Natural killer cell (primary cell): ENCODE results near the gene PRCD. TPM values are rescaled to one million over a fixed set of nuclear protein-coding genes. Genes with fewer than 3 reads are reported as not detected.

Source experiments
- ATAC-seq, 3 donors: fragments of 150-1000 bp in 2 of 3; fragments of 200-7000 bp in 1 of 3; cut with Tn5 transposase; 1 replicate in 1 of 3; 2 replicates in 2 of 3; pipeline ENCODE4 v1.10.0; 2021; ENCODE audit warnings: mild to moderate bottlenecking in 2 of 3, moderate library complexity in 2 of 3
- DNase-seq, 2 donors: peaks; one replicate each; pipeline versions ENCODE4 v3.0.0 to v3.0.0-alpha.2; 2013 to 2021; ENCODE audit warnings: mixed read lengths in 1 of 2
- H3K27ac ChIP-seq: one replicate; pipeline ENCODE4 v1.5.1; 2013; ENCODE audit warnings: mild to moderate bottlenecking, low read length
- H3K27me3 ChIP-seq: one replicate; pipeline ENCODE4 v1.6.1; 2013; ENCODE audit warnings: low read length; ENCODE audit not compliant: control insufficient read depth, insufficient read depth
- H3K36me3 ChIP-seq: one replicate; pipeline ENCODE4 v1.6.1; 2013; ENCODE audit warnings: low read length; ENCODE audit not compliant: control insufficient read depth, insufficient read depth
- H3K4me1 ChIP-seq: one replicate; pipeline ENCODE4 v1.6.1; 2013; ENCODE audit warnings: low read length; ENCODE audit not compliant: control insufficient read depth, insufficient read depth
- H3K4me3 ChIP-seq: one replicate; pipeline ENCODE4 v1.5.1; 2013; ENCODE audit warnings: low read length
- H3K9me3 ChIP-seq: one replicate; pipeline ENCODE4 v1.6.1; 2013; ENCODE audit warnings: low read length; ENCODE audit not compliant: control insufficient read depth, insufficient read depth
- H3K27ac Mint-ChIP-seq, 2 donors: one replicate each; pipeline ENCODE4 v1.8.0; 2022; ENCODE audit warnings: mild to moderate bottlenecking in 2 of 2, mixed read lengths in 2 of 2, moderate library complexity in 1 of 2
- H3K27me3 Mint-ChIP-seq, 2 donors: one replicate each; pipeline ENCODE4 v1.8.0; 2022; ENCODE audit warnings: low read depth in 2 of 2, mixed read lengths in 2 of 2
- H3K36me3 Mint-ChIP-seq: one replicate; pipeline ENCODE4 v1.8.0; 2022; ENCODE audit warnings: mixed read lengths
- H3K4me1 Mint-ChIP-seq, 2 donors: one replicate each; pipeline ENCODE4 v1.8.0; 2022; ENCODE audit warnings: mixed read lengths in 2 of 2
- H3K4me3 Mint-ChIP-seq: one replicate; pipeline ENCODE4 v1.8.0; 2022; ENCODE audit warnings: mild to moderate bottlenecking, moderate library complexity, mixed read lengths
- H3K9me3 Mint-ChIP-seq, 2 donors: one replicate each; pipeline ENCODE4 v1.8.0; 2022; ENCODE audit warnings: mixed read lengths in 2 of 2
- WGBS: methylation state at CpG from one replicate; pipeline ENCODE4 v1.1.7; 2013; ENCODE audit warnings: missing lambda C conversion rate; ENCODE audit not compliant: insufficient coverage; 5-methylcytosine and 5-hydroxymethylcytosine counted together
- intact Hi-C: fragments of 100-400 bp; cut with micrococcal nuclease; formaldehyde crosslinking; loops from one replicate; pipeline ENCODE4 v1.14.2; 2022
- total RNA-seq, 4 donors: library from RNA; stranded (reverse); fragments of 120-200 nt in 1 of 4; gene quantifications; one replicate each; pipeline versions ENCODE4 v1.2.3 to v1.2.4, GENCODE V29; 2013 to 2022
- TF ChIP-seq, protein P1 (sequence below): fragments of 200-600 bp; IDR thresholded peaks from one replicate; pipeline ENCODE4 v1.8.0; 2022; ENCODE audit warnings: antibody characterized with exemption

Gene PRCD
- total RNA-seq, 3 donors from 2014 or later (not counting 1 experiment from before 2014, with no cell fraction given) = 0.77 to 1.1 (median 0.82) TPM

DNA sequence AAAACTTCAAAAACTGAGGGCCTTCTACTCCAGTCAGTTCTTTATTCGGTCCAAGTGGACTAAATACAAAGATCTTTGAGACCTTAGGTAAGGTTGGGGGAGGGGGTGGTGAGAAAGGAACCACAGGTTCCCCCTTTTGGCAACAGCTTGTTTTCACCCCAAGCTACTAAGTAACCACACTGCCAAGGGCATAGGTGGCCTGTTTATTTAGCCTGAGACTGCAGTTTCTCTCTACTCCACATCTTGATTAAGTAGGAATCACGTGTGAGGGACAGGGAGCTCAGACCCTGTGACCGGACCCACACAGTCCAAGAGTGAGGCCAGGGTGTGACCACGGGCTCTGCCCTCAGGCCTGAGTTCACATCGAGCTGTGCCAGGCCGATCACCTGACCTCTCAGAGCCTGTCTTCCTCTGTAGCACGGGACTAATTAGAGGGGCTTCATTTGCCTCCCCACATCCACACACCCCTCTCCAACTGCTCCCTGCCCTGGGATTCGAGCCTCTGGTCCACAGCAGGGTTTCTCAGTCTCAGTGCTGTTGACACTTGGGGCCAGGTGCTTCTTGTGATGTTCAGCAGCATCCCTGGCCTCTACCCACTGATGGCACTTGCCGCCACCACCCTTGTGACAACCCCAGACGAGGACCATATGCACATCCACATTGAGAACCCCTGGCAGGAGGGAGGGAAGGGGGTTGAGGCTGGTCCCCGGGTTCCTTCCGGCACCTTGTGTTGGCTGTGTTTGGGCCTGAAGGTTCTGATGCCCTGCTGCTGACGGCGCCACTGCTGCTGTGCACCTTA, 28.0 kb downstream of the PRCD start:
- Mint-ChIP-seq H3K9me3 (no peaks in the 10 kb centered on the region), H3K36me3 (no peaks in the 10 kb centered on the region), H3K4me3 (no peak overlapping the region), H3K4me1 (peaks cover 18% of the 10 kb centered on the region in 2 donors), H3K27me3 (peaks cover 0 to 5% of the 10 kb centered on the region in 2 donors), H3K27ac (peak overlapping the region in 1 of 2 donors; percentile 51)
- intact Hi-C loops = no loop called here
- TF ChIP-seq, protein P1, sequence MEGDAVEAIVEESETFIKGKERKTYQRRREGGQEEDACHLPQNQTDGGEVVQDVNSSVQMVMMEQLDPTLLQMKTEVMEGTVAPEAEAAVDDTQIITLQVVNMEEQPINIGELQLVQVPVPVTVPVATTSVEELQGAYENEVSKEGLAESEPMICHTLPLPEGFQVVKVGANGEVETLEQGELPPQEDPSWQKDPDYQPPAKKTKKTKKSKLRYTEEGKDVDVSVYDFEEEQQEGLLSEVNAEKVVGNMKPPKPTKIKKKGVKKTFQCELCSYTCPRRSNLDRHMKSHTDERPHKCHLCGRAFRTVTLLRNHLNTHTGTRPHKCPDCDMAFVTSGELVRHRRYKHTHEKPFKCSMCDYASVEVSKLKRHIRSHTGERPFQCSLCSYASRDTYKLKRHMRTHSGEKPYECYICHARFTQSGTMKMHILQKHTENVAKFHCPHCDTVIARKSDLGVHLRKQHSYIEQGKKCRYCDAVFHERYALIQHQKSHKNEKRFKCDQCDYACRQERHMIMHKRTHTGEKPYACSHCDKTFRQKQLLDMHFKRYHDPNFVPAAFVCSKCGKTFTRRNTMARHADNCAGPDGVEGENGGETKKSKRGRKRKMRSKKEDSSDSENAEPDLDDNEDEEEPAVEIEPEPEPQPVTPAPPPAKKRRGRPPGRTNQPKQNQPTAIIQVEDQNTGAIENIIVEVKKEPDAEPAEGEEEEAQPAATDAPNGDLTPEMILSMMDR = no peak
- no peaks in the 10 kb centered on the region for H3K27me3 ChIP-seq
- H3K9me3 ChIP-seq = no peaks in the 10 kb centered on the region
- H3K4me1 ChIP-seq = peaks cover 22% of the 10 kb centered on the region
- H3K36me3 ChIP-seq = peaks cover 26% of the 10 kb centered on the region
- no peak overlapping the region for H3K27ac ChIP-seq
- ATAC-seq (peak; percentile 24 to 80 (median 55)), DNase-seq (peak in 1 of 2 donors; percentile 57)
- 47% methylated on average over 13 of the region's 14 CpGs for WGBS
- no peak overlapping the region for H3K4me3 ChIP-seq

DNA sequence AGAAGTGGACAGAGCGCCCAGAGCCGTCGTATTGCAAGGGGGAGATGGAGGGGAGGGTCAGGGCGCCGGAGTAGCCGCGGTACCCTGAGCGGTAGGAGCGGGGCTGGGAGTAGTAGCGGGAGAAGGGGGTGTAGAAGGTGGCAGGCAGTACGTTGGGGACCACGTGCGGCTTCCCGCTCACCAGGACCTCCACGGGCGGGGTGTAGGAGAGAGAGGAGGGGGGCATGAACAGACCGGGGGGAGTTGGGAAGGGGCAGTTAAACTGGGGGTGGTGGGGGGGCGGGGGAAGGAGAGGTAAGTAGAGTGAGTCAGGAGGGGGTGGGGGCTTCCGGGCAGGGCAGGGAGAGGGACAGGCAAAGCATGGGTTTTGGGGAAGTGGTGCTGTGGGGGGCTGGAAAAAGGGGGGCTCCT, 29.0 kb downstream of the PRCD start:
- WGBS = 30% methylated on average over 19 of the region's 19 CpGs
- DNase-seq = no peak
- Histone ChIP-seq H3K4me3 (no peak overlapping the region), H3K36me3 (peaks cover 25% of the 10 kb centered on the region), H3K9me3 (no peaks in the 10 kb centered on the region), H3K27me3 (no peaks in the 10 kb centered on the region), H3K27ac (no peak overlapping the region), H3K4me1 (peaks cover 20% of the 10 kb centered on the region)
- Mint-ChIP-seq H3K9me3 (no peaks in the 10 kb centered on the region), H3K27ac (peak overlapping the region in 1 of 2 donors; percentile 51), H3K36me3 (no peaks in the 10 kb centered on the region), H3K27me3 (peaks cover 0 to 5% of the 10 kb centered on the region in 2 donors), H3K4me3 (no peak overlapping the region), H3K4me1 (peaks cover 18% of the 10 kb centered on the region in 2 donors)
- TF ChIP-seq, protein P1 = no peak
- ATAC-seq = no peak
- intact Hi-C loops = no loop called here

DNA sequence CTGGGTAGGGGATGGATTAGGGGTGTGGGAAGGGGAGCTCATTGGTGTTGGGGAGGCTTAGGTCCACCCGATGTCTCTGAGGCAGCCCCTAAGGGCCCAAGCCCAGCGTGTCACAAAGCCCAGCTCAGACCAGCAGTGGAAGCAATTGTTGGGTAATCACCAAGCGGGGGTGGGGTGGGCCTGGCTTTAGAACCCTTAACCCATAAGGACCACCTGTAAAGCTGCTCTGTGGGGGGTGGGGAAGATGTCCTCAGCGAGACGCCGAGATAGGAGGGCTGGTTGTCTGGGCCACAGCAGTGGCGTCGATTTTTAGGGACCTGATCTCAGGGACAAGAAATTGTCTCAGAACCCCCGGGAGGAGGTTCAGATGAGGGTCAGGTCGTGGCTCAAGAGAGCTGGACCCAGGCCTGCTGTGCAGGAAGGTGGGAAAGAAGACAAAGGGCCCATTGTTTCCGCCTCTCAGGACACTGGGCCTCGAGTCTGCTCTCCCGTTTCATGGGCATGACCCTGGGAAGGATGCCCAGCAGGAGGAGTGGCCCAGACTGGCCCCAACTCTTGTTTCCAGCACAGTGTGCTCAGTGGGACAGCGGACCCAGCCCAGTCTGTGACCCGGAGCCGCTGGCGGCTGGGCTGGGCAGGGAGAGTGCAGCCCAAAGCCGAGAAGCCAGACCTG, 29.9 kb downstream of the PRCD start:
- Histone ChIP-seq H3K27ac (no peak overlapping the region), H3K27me3 (no peaks in the 10 kb centered on the region), H3K9me3 (no peaks in the 10 kb centered on the region), H3K36me3 (peaks cover 20% of the 10 kb centered on the region), H3K4me1 (peaks cover 20% of the 10 kb centered on the region), H3K4me3 (no peak overlapping the region)
- TF ChIP-seq, protein P1 = no peak
- Mint-ChIP-seq H3K4me3 (no peak overlapping the region), H3K4me1 (peaks cover 18% of the 10 kb centered on the region in 2 donors), H3K27me3 (peaks cover 0 to 5% of the 10 kb centered on the region in 2 donors), H3K27ac (no peak overlapping the region), H3K9me3 (no peaks in the 10 kb centered on the region), H3K36me3 (no peaks in the 10 kb centered on the region)
- WGBS = 92% methylated on average over 18 of the region's 18 CpGs
- ATAC-seq = no peak
- intact Hi-C loops = no loop called here
- DNase-seq = no peak
